Neural progenitor cell (in vitro differentiated cells): ENCODE results near the gene NOP10.

Experiments
- EZH2 ChIP-seq: fragments of 200-600 bp; sonication (generic); IDR thresholded peaks from 2 replicates; pipeline ENCODE4 v1.6.1; 2017; ENCODE audit warnings: antibody characterized with exemption, mild to moderate bottlenecking, moderate library complexity
- TF ChIP-seq, protein P1 (sequence below): fragments of 200-600 bp; sonication (generic); IDR thresholded peaks from 2 replicates; pipeline ENCODE4 v1.5.1; 2017; ENCODE audit warnings: antibody characterized with exemption, mild to moderate bottlenecking

DNA sequence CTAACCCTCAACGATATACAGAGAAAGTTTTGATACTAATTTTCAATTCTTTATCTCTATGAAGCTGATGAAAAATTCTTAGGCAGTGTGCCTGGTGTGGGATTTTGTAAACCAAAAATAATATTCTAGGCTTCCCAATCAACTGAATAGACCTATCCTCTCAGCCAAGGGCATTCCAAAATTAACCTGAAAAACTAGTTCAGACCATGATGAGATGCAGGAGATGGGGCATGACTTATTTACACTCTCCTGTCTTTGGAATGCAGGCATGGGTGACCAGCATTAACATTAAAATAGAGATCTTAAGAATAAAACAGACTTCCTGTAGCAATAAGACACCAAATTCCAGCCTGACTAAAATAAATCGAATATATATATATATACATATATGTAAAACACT is 31.9 kb upstream of the NOP10 start:
- TF ChIP-seq EZH2 = no peak
- TF ChIP-seq, protein P1, sequence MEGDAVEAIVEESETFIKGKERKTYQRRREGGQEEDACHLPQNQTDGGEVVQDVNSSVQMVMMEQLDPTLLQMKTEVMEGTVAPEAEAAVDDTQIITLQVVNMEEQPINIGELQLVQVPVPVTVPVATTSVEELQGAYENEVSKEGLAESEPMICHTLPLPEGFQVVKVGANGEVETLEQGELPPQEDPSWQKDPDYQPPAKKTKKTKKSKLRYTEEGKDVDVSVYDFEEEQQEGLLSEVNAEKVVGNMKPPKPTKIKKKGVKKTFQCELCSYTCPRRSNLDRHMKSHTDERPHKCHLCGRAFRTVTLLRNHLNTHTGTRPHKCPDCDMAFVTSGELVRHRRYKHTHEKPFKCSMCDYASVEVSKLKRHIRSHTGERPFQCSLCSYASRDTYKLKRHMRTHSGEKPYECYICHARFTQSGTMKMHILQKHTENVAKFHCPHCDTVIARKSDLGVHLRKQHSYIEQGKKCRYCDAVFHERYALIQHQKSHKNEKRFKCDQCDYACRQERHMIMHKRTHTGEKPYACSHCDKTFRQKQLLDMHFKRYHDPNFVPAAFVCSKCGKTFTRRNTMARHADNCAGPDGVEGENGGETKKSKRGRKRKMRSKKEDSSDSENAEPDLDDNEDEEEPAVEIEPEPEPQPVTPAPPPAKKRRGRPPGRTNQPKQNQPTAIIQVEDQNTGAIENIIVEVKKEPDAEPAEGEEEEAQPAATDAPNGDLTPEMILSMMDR = no peak
